ENCODE measurements around the gene KRTAP10-7. TPM values are rescaled to one million over a fixed set of nuclear protein-coding genes. Genes with fewer than 3 reads are reported as not detected.
"Not testable (repeated sequence)": the region's sequence is repeated elsewhere in the genome, so short reads cannot be mapped to it uniquely, and the experiment has no call there.

KRTAP10-7 gene
- polyA plus RNA-seq (2013): not detected

- H3K4me3 ChIP-seq (ENCODE audit: control insufficient read depth in 1 of 7, extremely low read depth in 1 of 7, insufficient read depth in 4 of 7, low read depth in 2 of 7, low read length in 6 of 7); DNase-seq; POLR2A ChIA-PET; H3K36me3 ChIP-seq (ENCODE audit: control insufficient read depth in 4 of 4, insufficient read depth in 4 of 4, low read length in 3 of 4); CTCF ChIA-PET; H3K4me1 ChIP-seq (ENCODE audit: control extremely low read depth in 1 of 4, control insufficient read depth in 4 of 4, insufficient read depth in 4 of 4, low read length in 3 of 4); H3K27ac ChIP-seq (ENCODE audit: insufficient read depth in 1 of 2, low read depth in 1 of 2, low read length in 2 of 2, poor library complexity in 1 of 2, severe bottlenecking in 2 of 2): not testable (repeated sequence)
- Histone ChIP-seq H3K27me3 (replicated peaks in 2 of 5; ENCODE audit: control insufficient read depth in 4 of 5, insufficient read depth in 5 of 5, low read length in 4 of 5) (peaks cover 0 to 19% (median 5%) of the 10 kb centered on the region in 5 experiments), H3K9me3 (ENCODE audit: control extremely low read depth in 1 of 5, control insufficient read depth in 4 of 5, insufficient read depth in 2 of 5, low read depth in 1 of 5, low read length in 4 of 5) (peaks cover 0 to 13% (median 1%) of the 10 kb centered on the region in 5 experiments)
- 86% methylated on average over 9 of the region's 23 CpGs for WGBS (ENCODE audit: insufficient coverage)
Observed at GRCh38 chr21:44600118-44600978, at the start of gene KRTAP10-7. Gene KRTAP10-7, plus strand, starts transcription at chr21:44600597. Its CDS starts 25 bp downstream, at chr21:44600622.

DNA sequence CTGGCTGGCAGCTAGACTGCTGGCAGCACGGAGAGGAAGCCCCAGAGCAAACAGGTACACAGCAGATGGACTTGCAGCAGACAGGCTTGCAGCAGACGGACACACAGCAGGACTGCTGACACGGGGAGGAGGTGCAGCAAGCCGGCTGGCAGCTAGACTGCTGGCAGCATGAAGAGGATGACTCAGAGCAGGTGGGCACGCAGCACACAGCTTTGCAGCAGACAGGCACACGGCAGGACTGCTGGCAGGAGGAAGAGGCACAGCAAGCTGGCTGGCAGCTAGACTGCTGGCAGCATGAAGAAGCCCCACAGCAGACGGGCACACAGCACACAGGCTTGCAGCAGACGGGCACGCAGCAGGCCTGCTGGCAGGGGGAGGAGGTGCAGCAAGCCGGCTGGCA, 49.6 kb upstream of the KRTAP10-7 start:
- 84% methylated on average over 7 of the region's 10 CpGs for WGBS (ENCODE audit: insufficient coverage)
- POLR2A ChIA-PET: no interaction called here
- H3K9me3 ChIP-seq (ENCODE audit: control extremely low read depth in 1 of 5, control insufficient read depth in 4 of 5, insufficient read depth in 2 of 5, low read depth in 1 of 5, low read length in 4 of 5): peaks cover 3 to 14% (median 5%) of the 10 kb centered on the region in 5 experiments
- no peaks in the 10 kb centered on the region for H3K36me3 ChIP-seq (ENCODE audit: control insufficient read depth in 4 of 4, insufficient read depth in 4 of 4, low read length in 3 of 4)
- DNase-seq: no peak
- H3K27ac ChIP-seq (ENCODE audit: insufficient read depth in 1 of 2, low read depth in 1 of 2, low read length in 2 of 2, poor library complexity in 1 of 2, severe bottlenecking in 2 of 2): no peak overlapping the region
- CTCF ChIA-PET: no interaction called here
- no peaks in the 10 kb centered on the region for H3K4me1 ChIP-seq (ENCODE audit: control extremely low read depth in 1 of 4, control insufficient read depth in 4 of 4, insufficient read depth in 4 of 4, low read length in 3 of 4)
- no peak overlapping the region for H3K4me3 ChIP-seq (ENCODE audit: control insufficient read depth in 1 of 7, extremely low read depth in 1 of 7, insufficient read depth in 4 of 7, low read depth in 2 of 7, low read length in 6 of 7)
- H3K27me3 ChIP-seq (replicated peaks in 2 of 5; ENCODE audit: control insufficient read depth in 4 of 5, insufficient read depth in 5 of 5, low read length in 4 of 5): peaks cover 0 to 57% (median 8%) of the 10 kb centered on the region in 5 experiments

DNA sequence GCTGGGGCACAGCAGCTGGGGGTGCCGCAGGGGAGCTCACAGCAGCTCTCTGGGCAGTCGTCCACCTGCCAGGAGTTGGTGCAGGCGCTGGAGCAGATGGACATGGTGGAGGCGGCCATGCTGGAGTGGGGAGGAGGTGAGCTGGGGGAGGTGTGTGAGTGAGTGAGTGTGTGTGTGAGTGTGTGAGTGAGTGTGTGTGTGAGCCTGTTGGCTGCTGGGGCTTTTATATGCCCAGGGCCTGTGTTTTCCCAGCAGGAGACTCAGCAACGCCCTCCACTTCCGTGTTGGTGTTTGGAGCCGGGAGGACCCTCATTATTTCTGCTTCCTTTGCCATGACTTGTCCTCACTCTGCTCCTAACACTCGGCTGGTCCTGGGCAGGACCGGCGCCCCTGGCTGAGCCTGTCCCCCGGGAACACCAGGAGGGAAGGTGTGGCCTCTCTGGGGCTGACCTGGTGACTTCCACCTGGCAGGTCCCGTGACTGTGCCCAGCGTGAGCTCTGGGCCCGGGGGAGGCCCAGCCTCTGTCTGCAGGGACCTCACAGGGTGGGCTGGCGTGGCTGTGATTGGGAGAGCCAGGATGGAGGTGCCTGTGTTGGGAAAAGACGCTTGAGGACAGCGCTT, 48.9 kb upstream of the KRTAP10-7 start, which contains the start of gene KRTAP10-2:
KRTAP10-2 (minus strand) TSS at position 166 of the 622 bp plus-strand sequence; CDS start at position 119, 47 bp downstream.
- CTCF ChIA-PET: no interaction called here
- H3K4me3 ChIP-seq (ENCODE audit: control insufficient read depth in 1 of 7, extremely low read depth in 1 of 7, insufficient read depth in 4 of 7, low read depth in 2 of 7, low read length in 6 of 7): no peak within 1 kb of the TSS
- POLR2A ChIA-PET: no interaction called here
- no peaks in the 10 kb centered on the region for H3K4me1 ChIP-seq (ENCODE audit: control extremely low read depth in 1 of 4, control insufficient read depth in 4 of 4, insufficient read depth in 4 of 4, low read length in 3 of 4)
- H3K36me3 ChIP-seq (ENCODE audit: control insufficient read depth in 4 of 4, insufficient read depth in 4 of 4, low read length in 3 of 4): no peaks in the 10 kb centered on the region
- H3K27ac ChIP-seq (ENCODE audit: insufficient read depth in 1 of 2, low read depth in 1 of 2, low read length in 2 of 2, poor library complexity in 1 of 2, severe bottlenecking in 2 of 2): no peak within 1 kb of the TSS
- 87% methylated on average over 14 of the region's 17 CpGs for WGBS (ENCODE audit: insufficient coverage)
- H3K9me3 ChIP-seq (ENCODE audit: control extremely low read depth in 1 of 5, control insufficient read depth in 4 of 5, insufficient read depth in 2 of 5, low read depth in 1 of 5, low read length in 4 of 5): peaks cover 3 to 14% (median 5%) of the 10 kb centered on the region in 5 experiments
- no peak for DNase-seq
- peaks cover 0 to 53% (median 8%) of the 10 kb centered on the region in 5 experiments for H3K27me3 ChIP-seq (replicated peaks in 2 of 5; ENCODE audit: control insufficient read depth in 4 of 5, insufficient read depth in 5 of 5, low read length in 4 of 5)

DNA sequence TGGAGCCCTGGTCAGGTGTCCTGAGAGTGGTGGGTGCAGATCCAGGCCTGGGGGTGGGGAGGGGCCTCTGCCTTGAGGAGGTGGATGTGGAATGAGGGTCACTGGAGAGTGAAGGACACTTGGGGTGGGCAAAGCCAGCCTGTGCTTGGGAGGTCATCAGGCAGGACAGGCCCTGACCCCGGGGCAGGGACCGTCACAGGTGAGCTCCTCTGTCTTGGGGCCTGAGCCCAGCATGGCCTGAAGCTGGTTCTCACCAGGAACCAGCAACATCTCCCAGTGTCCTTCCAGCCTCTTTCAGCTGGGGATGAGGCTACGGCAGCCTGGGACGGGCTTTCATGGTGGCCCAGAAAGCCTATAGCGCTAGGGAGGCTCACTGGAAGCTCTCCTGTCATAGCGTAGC, 48.3 kb upstream of the KRTAP10-7 start:
- Histone ChIP-seq H3K4me1 (ENCODE audit: control extremely low read depth in 1 of 4, control insufficient read depth in 4 of 4, insufficient read depth in 4 of 4, low read length in 3 of 4) (no peaks in the 10 kb centered on the region), H3K27me3 (replicated peaks in 2 of 5; ENCODE audit: control insufficient read depth in 4 of 5, insufficient read depth in 5 of 5, low read length in 4 of 5) (peaks cover 0 to 48% (median 10%) of the 10 kb centered on the region in 5 experiments), H3K4me3 (ENCODE audit: control insufficient read depth in 1 of 7, extremely low read depth in 1 of 7, insufficient read depth in 4 of 7, low read depth in 2 of 7, low read length in 6 of 7) (no peak overlapping the region), H3K36me3 (ENCODE audit: control insufficient read depth in 4 of 4, insufficient read depth in 4 of 4, low read length in 3 of 4) (no peaks in the 10 kb centered on the region), H3K9me3 (ENCODE audit: control extremely low read depth in 1 of 5, control insufficient read depth in 4 of 5, insufficient read depth in 2 of 5, low read depth in 1 of 5, low read length in 4 of 5) (peaks cover 0 to 8% (median 4%) of the 10 kb centered on the region in 5 experiments), H3K27ac (ENCODE audit: insufficient read depth in 1 of 2, low read depth in 1 of 2, low read length in 2 of 2, poor library complexity in 1 of 2, severe bottlenecking in 2 of 2) (no peak overlapping the region)
- ChIA-PET CTCF (no interaction called here), POLR2A (no interaction called here)
- DNase-seq: no peak
- 95% methylated on average over 6 of the region's 6 CpGs for WGBS (ENCODE audit: insufficient coverage)

- CTCF ChIA-PET: no interaction called here
- H3K27ac ChIP-seq (ENCODE audit: insufficient read depth in 1 of 2, low read depth in 1 of 2, low read length in 2 of 2, poor library complexity in 1 of 2, severe bottlenecking in 2 of 2): no peak overlapping the region
- POLR2A ChIA-PET: no interaction called here
- no peaks in the 10 kb centered on the region for H3K36me3 ChIP-seq (ENCODE audit: control insufficient read depth in 4 of 4, insufficient read depth in 4 of 4, low read length in 3 of 4)
- peaks cover 0 to 2% (median 0%) of the 10 kb centered on the region in 5 experiments for H3K9me3 ChIP-seq (ENCODE audit: control extremely low read depth in 1 of 5, control insufficient read depth in 4 of 5, insufficient read depth in 2 of 5, low read depth in 1 of 5, low read length in 4 of 5)
- 94% methylated on average over 13 of the region's 13 CpGs for WGBS (ENCODE audit: insufficient coverage)
- no peak overlapping the region for H3K4me3 ChIP-seq (ENCODE audit: control insufficient read depth in 1 of 7, extremely low read depth in 1 of 7, insufficient read depth in 4 of 7, low read depth in 2 of 7, low read length in 6 of 7)
- H3K27me3 ChIP-seq (replicated peaks in 2 of 5; ENCODE audit: control insufficient read depth in 4 of 5, insufficient read depth in 5 of 5, low read length in 4 of 5): peaks cover 0 to 46% (median 11%) of the 10 kb centered on the region in 5 experiments
- no peaks in the 10 kb centered on the region for H3K4me1 ChIP-seq (ENCODE audit: control extremely low read depth in 1 of 4, control insufficient read depth in 4 of 4, insufficient read depth in 4 of 4, low read length in 3 of 4)
- DNase-seq: no peak
Observed at GRCh38 chr21:44552681-44553080, 47.7 kb upstream of the KRTAP10-7 start.

DNA sequence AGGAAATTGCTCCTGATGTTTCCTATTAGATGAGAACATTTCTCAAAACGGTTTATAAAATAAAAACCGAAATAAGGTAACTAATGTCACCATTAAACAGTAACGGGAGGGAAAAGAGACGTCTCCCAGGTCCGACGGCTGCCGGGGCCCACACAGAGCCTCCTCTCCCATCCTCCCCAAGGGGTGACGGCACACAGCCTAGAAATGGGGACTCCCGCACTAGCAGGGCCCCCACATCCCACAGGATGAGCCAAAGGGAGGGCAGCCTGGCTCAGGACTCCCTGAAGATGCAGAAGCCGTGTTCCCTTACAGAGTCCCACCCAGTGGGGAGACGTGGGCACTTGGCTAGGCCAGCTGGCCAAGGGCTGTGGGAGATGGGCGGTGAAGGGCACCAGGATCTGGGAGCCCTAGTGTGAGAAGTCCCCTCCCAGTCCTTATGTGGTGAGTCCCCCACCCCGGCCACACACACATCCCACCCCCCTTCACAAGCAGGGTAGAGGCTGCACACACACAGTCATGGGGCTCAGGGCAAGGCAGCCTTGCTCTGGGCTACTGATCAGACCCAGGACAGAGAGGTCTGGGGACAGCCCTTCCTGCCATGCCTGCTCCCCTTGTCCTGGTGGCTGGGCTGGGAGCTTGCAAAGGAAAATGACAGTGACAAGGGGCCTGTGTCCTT, 45.1 kb upstream of the KRTAP10-7 start:
- CTCF ChIA-PET: no interaction called here
- DNase-seq: no peak
- 86% methylated on average over 3 of the region's 13 CpGs for WGBS (ENCODE audit: insufficient coverage)
- H3K4me3 ChIP-seq (ENCODE audit: control insufficient read depth in 1 of 7, extremely low read depth in 1 of 7, insufficient read depth in 4 of 7, low read depth in 2 of 7, low read length in 6 of 7): no peak overlapping the region
- H3K36me3 ChIP-seq (ENCODE audit: control insufficient read depth in 4 of 4, insufficient read depth in 4 of 4, low read length in 3 of 4): no peaks in the 10 kb centered on the region
- peaks cover 0 to 27% (median 6%) of the 10 kb centered on the region in 5 experiments for H3K27me3 ChIP-seq (replicated peaks in 2 of 5; ENCODE audit: control insufficient read depth in 4 of 5, insufficient read depth in 5 of 5, low read length in 4 of 5)
- no peak overlapping the region for H3K27ac ChIP-seq (ENCODE audit: insufficient read depth in 1 of 2, low read depth in 1 of 2, low read length in 2 of 2, poor library complexity in 1 of 2, severe bottlenecking in 2 of 2)
- peaks cover 0 to 11% (median 5%) of the 10 kb centered on the region in 5 experiments for H3K9me3 ChIP-seq (ENCODE audit: control extremely low read depth in 1 of 5, control insufficient read depth in 4 of 5, insufficient read depth in 2 of 5, low read depth in 1 of 5, low read length in 4 of 5)
- no peaks in the 10 kb centered on the region for H3K4me1 ChIP-seq (ENCODE audit: control extremely low read depth in 1 of 4, control insufficient read depth in 4 of 4, insufficient read depth in 4 of 4, low read length in 3 of 4)
- POLR2A ChIA-PET: no interaction called here

Measured in common myeloid progenitor, CD34-positive (primary cell).